Chondrocyte (in vitro differentiated cells): ENCODE data around the gene NUFIP1. TPM values are rescaled to one million over a fixed set of nuclear protein-coding genes. Genes with fewer than 3 reads are reported as not detected.
A peak's percentile ranks its signal among the peaks of the same experiment; 100 is the strongest.

ENCODE experiments used
- DNase-seq: peaks from one replicate; pipeline ENCODE4 v3.0.0; 2021; ENCODE audit warnings: mixed read lengths, low spot score
- H3K27ac Mint-ChIP-seq: one replicate; pipeline ENCODE4 v1.8.0; 2021; ENCODE audit warnings: mild to moderate bottlenecking, moderate library complexity, mixed read lengths; ENCODE audit not compliant: unreplicated experiment
- H3K27me3 Mint-ChIP-seq: 2 replicates; pipeline ENCODE4 v1.8.0; 2021; ENCODE audit warnings: low read depth, mixed read lengths
- H3K36me3 Mint-ChIP-seq: 2 replicates; pipeline ENCODE4 v1.8.0; 2021; ENCODE audit warnings: low read depth, mixed read lengths
- H3K4me1 Mint-ChIP-seq: 2 replicates; pipeline ENCODE4 v1.8.0; 2021; ENCODE audit warnings: low read depth, mild to moderate bottlenecking, mixed read lengths
- H3K4me3 Mint-ChIP-seq: one replicate; pipeline ENCODE4 v1.8.0; 2021; ENCODE audit warnings: mild to moderate bottlenecking, moderate library complexity, mixed read lengths; ENCODE audit not compliant: unreplicated experiment
- H3K9me3 Mint-ChIP-seq: 2 replicates; pipeline ENCODE4 v1.8.0; 2021; ENCODE audit warnings: low read depth, mixed read lengths
- CTCF ChIP-seq: fragments of 200-600 bp; sonication (generic); IDR thresholded peaks from 2 replicates; pipeline ENCODE4 v1.5.0; 2021; ENCODE audit warnings: antibody characterized with exemption, mild to moderate bottlenecking, moderate library complexity
- total RNA-seq: library from RNA; stranded (reverse); gene quantifications from 3 replicates; pipeline ENCODE4 v1.2.1, GENCODE V29; 2021

The NUFIP1 gene
- total RNA-seq, 1 donor from 2014 or later: 5.1 TPM

- Mint-ChIP-seq H3K4me3 (no peak overlapping the region), H3K27ac (no peak overlapping the region), H3K36me3 (no peaks in the 10 kb centered on the region), H3K9me3 (no peaks in the 10 kb centered on the region), H3K27me3 (no peaks in the 10 kb centered on the region), H3K4me1 (no peaks in the 10 kb centered on the region)
- no peak for TF ChIP-seq CTCF
- DNase-seq: no peak
These were observed 70.0 kb downstream of the NUFIP1 start for GRCh38 chr13:44919104-44919804.

- H3K36me3 Mint-ChIP-seq: no peaks in the 10 kb centered on the region
- H3K27me3 Mint-ChIP-seq: no peaks in the 10 kb centered on the region
- H3K4me1 Mint-ChIP-seq: no peaks in the 10 kb centered on the region
- H3K27ac Mint-ChIP-seq: no peak overlapping the region
- no peaks in the 10 kb centered on the region for H3K9me3 Mint-ChIP-seq
- DNase-seq: peak; percentile 98
- peak; percentile 82 for TF ChIP-seq CTCF
- H3K4me3 Mint-ChIP-seq: no peak overlapping the region
These were observed 70.8 kb downstream of the NUFIP1 start for GRCh38 chr13:44918326-44919103.

GRCh38 chr13:44917589-44918325 lies 71.5 kb downstream of the NUFIP1 start:
- H3K9me3 Mint-ChIP-seq: no peaks in the 10 kb centered on the region
- no peaks in the 10 kb centered on the region for H3K27me3 Mint-ChIP-seq
- H3K27ac Mint-ChIP-seq: no peak overlapping the region
- H3K4me1 Mint-ChIP-seq: no peaks in the 10 kb centered on the region
- H3K4me3 Mint-ChIP-seq: no peak overlapping the region
- TF ChIP-seq CTCF: peak; percentile 61
- H3K36me3 Mint-ChIP-seq: no peaks in the 10 kb centered on the region
- DNase-seq: peak; percentile 96

- Mint-ChIP-seq H3K36me3 (no peaks in the 10 kb centered on the region), H3K9me3 (peaks cover 6% of the 10 kb centered on the region), H3K27me3 (no peaks in the 10 kb centered on the region), H3K27ac (no peak overlapping the region), H3K4me1 (peaks cover 3% of the 10 kb centered on the region), H3K4me3 (no peak overlapping the region)
- no peak for TF ChIP-seq CTCF
- DNase-seq: no peak
These were observed 76.8 kb downstream of the NUFIP1 start for GRCh38 chr13:44912278-44913016.
